ENCODE data around the gene TMEM81.

GRCh38 chr1:205084360-205084759 lies at the start of gene TMEM81:
- TF ChIP-seq CTCF (optimal IDR thresholded peaks at IDR 0.05 in 1 of 3, IDR thresholded peaks at IDR 0.05 in 1 of 3, conservative IDR thresholded peaks at IDR 0.05 in 1 of 3; ENCODE audit: extremely low read depth in 1 of 3, insufficient read depth in 2 of 3, low read length in 3 of 3) (no peak), EZH2 (IDR thresholded peaks at IDR 0.05; ENCODE audit: low read length) (no peak)

All from keratinocyte (primary cell).